CD4-positive, alpha-beta T cell (primary cell): ENCODE results near the gene LPCAT4. TPM values are rescaled to one million over a fixed set of nuclear protein-coding genes. Genes with fewer than 3 reads are reported as not detected.
A peak's percentile ranks its signal among the peaks of the same experiment; 100 is the strongest.

Experiments
- ATAC-seq: fragments of 200-7000 bp; cut with Tn5 transposase; one replicate; pipeline ENCODE4 v1.10.0; 2022; ENCODE audit warnings: mild to moderate bottlenecking; ENCODE audit not compliant: poor library complexity
- CTCF ChIA-PET: fragments of 350-600 bp; sonication (Branson Sonifier 250); formaldehyde crosslinking; loops from one replicate; lab custom pipeline; 2021; ENCODE audit warnings: antibody characterized with exemption, inconsistent platforms; lab: Charles Lee
- POLR2A ChIA-PET: fragments of 350-600 bp; sonication (Branson Sonifier 250); formaldehyde crosslinking; loops from one replicate; lab custom pipeline; 2021; ENCODE audit warnings: antibody characterized with exemption, inconsistent platforms; lab: Charles Lee
- DNase-seq, 14 experiments: peaks; one replicate each; pipeline ENCODE4 v3.0.0-alpha.2; 2013 to 2020; ENCODE audit warnings: mixed read lengths in 2 of 14
- H3K27ac ChIP-seq, 2 donors: one replicate each; pipeline versions ENCODE4 v1.5.1 to v1.7.0; 2013; ENCODE audit warnings: low read length in 2 of 2, low read depth in 1 of 2, mild to moderate bottlenecking in 1 of 2
- H3K27me3 ChIP-seq, 2 experiments: 1 replicate in 1 of 2; 2 replicates in 1 of 2; pipeline versions ENCODE4 v1.6.1 to v1.7.0; 2013; ENCODE audit warnings: low read length in 2 of 2, control low read depth in 1 of 2, mild to moderate bottlenecking in 1 of 2, moderate library complexity in 1 of 2; ENCODE audit not compliant: insufficient read depth in 2 of 2, control insufficient read depth in 1 of 2
- H3K36me3 ChIP-seq: one replicate; pipeline ENCODE4 v1.6.1; 2013; ENCODE audit warnings: low read length, control low read depth; ENCODE audit not compliant: insufficient read depth
- H3K4me1 ChIP-seq: one replicate; pipeline ENCODE4 v1.6.1; 2013; ENCODE audit warnings: low read length, control low read depth; ENCODE audit not compliant: insufficient read depth
- H3K4me3 ChIP-seq: one replicate; pipeline ENCODE4 v1.5.1; 2013; ENCODE audit warnings: mild to moderate bottlenecking, low read length, moderate library complexity
- H3K9me3 ChIP-seq, 2 experiments: 1 replicate in 1 of 2; 2 replicates in 1 of 2; pipeline versions ENCODE4 v1.6.1 to v1.7.0; 2013; ENCODE audit warnings: low read length in 2 of 2, mild to moderate bottlenecking in 2 of 2, control low read depth in 1 of 2, moderate library complexity in 1 of 2; ENCODE audit not compliant: control insufficient read depth in 1 of 2, insufficient read depth in 1 of 2
- H3K27ac Mint-ChIP-seq: one replicate; pipeline ENCODE4 v1.8.0; 2020; ENCODE audit warnings: mixed read lengths
- H3K27me3 Mint-ChIP-seq: one replicate; pipeline ENCODE4 v1.8.0; 2021; ENCODE audit warnings: mixed read lengths
- H3K36me3 Mint-ChIP-seq: one replicate; pipeline ENCODE4 v1.8.0; 2021; ENCODE audit warnings: low read depth, mixed read lengths
- H3K4me1 Mint-ChIP-seq: one replicate; pipeline ENCODE4 v1.8.0; 2021; ENCODE audit warnings: low read depth, mixed read lengths
- H3K4me3 Mint-ChIP-seq: one replicate; pipeline ENCODE4 v1.8.0; 2020; ENCODE audit warnings: mild to moderate bottlenecking, mixed read lengths
- H3K9me3 Mint-ChIP-seq: one replicate; pipeline ENCODE4 v1.8.0; 2020; ENCODE audit warnings: mixed read lengths
- intact Hi-C, 2 experiments: fragments of 100-400 bp; cut with DNase I in 1 of 2; cut with micrococcal nuclease in 1 of 2; formaldehyde crosslinking; loops; one replicate each; pipeline versions ENCODE4 v1.15.1 to v1.9.0; 2023 to 2025; cut with DNase I, micrococcal nuclease
- microRNA-seq: library from miRNA; unstranded; fragments of <30 nt; microRNA quantifications from one replicate; pipeline ENCODE4 v1.2.0, GENCODE V29; 2021; ENCODE audit warnings: borderline microRNAs expressed, borderline replicate concordance
- total RNA-seq, 174 experiments: library from RNA in 2 of 174; stranded (reverse) in 2 of 174; gene quantifications; one replicate each; pipeline ENCODE4 v1.2.3 and lab custom pipeline; 2021 to 2026
- TF ChIP-seq, protein P1 (sequence below): fragments of 200-600 bp; IDR thresholded peaks from one replicate; pipeline ENCODE4 v1.8.0; 2022; ENCODE audit warnings: antibody characterized with exemption, mild to moderate bottlenecking

Gene LPCAT4
- total RNA-seq, 2 experiments from 2014 or later: 41.0 to 45.2 TPM

- Mint-ChIP-seq H3K4me3 (peak overlapping the region; percentile 60), H3K4me1 (peaks cover 74% of the 10 kb centered on the region), H3K36me3 (peaks cover 51% of the 10 kb centered on the region), H3K9me3 (no peaks in the 10 kb centered on the region), H3K27me3 (no peaks in the 10 kb centered on the region), H3K27ac (no peak overlapping the region)
- DNase-seq (no peak), ATAC-seq (no peak)
- POLR2A ChIA-PET: interaction anchor here (0.6 to 2.3 kb wide), 3 partner anchors 10 to 214 kb away, joined by 3 to 8 read pairs (median 3); no protein-coding TSS in a partner anchor
- TF ChIP-seq, protein P1, sequence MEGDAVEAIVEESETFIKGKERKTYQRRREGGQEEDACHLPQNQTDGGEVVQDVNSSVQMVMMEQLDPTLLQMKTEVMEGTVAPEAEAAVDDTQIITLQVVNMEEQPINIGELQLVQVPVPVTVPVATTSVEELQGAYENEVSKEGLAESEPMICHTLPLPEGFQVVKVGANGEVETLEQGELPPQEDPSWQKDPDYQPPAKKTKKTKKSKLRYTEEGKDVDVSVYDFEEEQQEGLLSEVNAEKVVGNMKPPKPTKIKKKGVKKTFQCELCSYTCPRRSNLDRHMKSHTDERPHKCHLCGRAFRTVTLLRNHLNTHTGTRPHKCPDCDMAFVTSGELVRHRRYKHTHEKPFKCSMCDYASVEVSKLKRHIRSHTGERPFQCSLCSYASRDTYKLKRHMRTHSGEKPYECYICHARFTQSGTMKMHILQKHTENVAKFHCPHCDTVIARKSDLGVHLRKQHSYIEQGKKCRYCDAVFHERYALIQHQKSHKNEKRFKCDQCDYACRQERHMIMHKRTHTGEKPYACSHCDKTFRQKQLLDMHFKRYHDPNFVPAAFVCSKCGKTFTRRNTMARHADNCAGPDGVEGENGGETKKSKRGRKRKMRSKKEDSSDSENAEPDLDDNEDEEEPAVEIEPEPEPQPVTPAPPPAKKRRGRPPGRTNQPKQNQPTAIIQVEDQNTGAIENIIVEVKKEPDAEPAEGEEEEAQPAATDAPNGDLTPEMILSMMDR: no peak
- Histone ChIP-seq H3K9me3 (no peaks in the 10 kb centered on the region), H3K4me1 (peaks cover 16% of the 10 kb centered on the region), H3K4me3 (no peak overlapping the region), H3K36me3 (peaks cover 17% of the 10 kb centered on the region), H3K27ac (no peak overlapping the region), H3K27me3 (no peaks in the 10 kb centered on the region)
- CTCF ChIA-PET: interaction anchor here (1.0 kb wide), 1 partner anchor 13 kb away, joined by 4 read pairs; no protein-coding TSS in a partner anchor
- intact Hi-C loops: loop anchor here in 1 of 2 experiments (5.0 kb wide), 1 partner anchor 32 kb away; no protein-coding TSS in a partner anchor
Observed at GRCh38 chr15:34314491-34315490, 52.2 kb downstream of the LPCAT4 start.

GRCh38 chr15:34311563-34311962 lies 55.4 kb downstream of the LPCAT4 start:
- POLR2A ChIA-PET: no interaction called here
- Mint-ChIP-seq H3K4me1 (peaks cover 75% of the 10 kb centered on the region), H3K27ac (no peak overlapping the region), H3K4me3 (no peak overlapping the region), H3K36me3 (peaks cover 57% of the 10 kb centered on the region), H3K27me3 (no peaks in the 10 kb centered on the region), H3K9me3 (no peaks in the 10 kb centered on the region)
- TF ChIP-seq, protein P1: no peak
- no peaks in the 10 kb centered on the region for H3K4me1 ChIP-seq
- no peak overlapping the region for H3K27ac ChIP-seq
- no peaks in the 10 kb centered on the region for H3K9me3 ChIP-seq
- intact Hi-C loops: no loop called here
- H3K4me3 ChIP-seq: no peak overlapping the region
- no peak for DNase-seq
- peaks cover 17% of the 10 kb centered on the region for H3K36me3 ChIP-seq
- ATAC-seq: no peak
- H3K27me3 ChIP-seq: no peaks in the 10 kb centered on the region
- CTCF ChIA-PET: no interaction called here

Small RNA genes lying within 50 kb of the gene (microRNA-seq; reads per million reads assigned to microRNA genes)
- not detected for gene MIR1233-1

Other genes with a start within 250 kb of the LPCAT4 start
- 10 to 100 TPM; 13.0 to 14.6 TPM for gene KATNBL1, start 157.1 kb downstream of the LPCAT4 start, total RNA-seq
- 10 to 100 TPM; 77.4 to 80.0 TPM for gene EMC4, start 142.2 kb downstream of the LPCAT4 start, total RNA-seq
- 10 to 100 TPM; 58.5 to 58.7 TPM for gene SLC12A6, start 29.4 kb downstream of the LPCAT4 start, total RNA-seq
- 10 to 100 TPM; 44.4 to 44.8 TPM for gene NOP10, start 24.1 kb downstream of the LPCAT4 start, total RNA-seq
- gene NUTM1, start 23.9 kb downstream of the LPCAT4 start, total RNA-seq: not detected
- 100 to 1,000 TPM; 276 to 295 TPM for gene GOLGA8A, start 70.6 kb upstream of the LPCAT4 start, total RNA-seq
- 100 to 1,000 TPM; 244 to 247 TPM for gene GOLGA8B, start 216.5 kb upstream of the LPCAT4 start, total RNA-seq